Activated CD8-positive, alpha-beta memory T cell treated with anti-CD3 and anti-CD28 coated beads, Interleukin-2, amount 50 U/mL, for 1 hour (primary cell): Measurements from ENCODE around the gene ARID3A.
A peak's percentile ranks its signal among the peaks of the same experiment; 100 is the strongest.
"Not testable (repeated sequence)": the region's sequence is repeated elsewhere in the genome, so short reads cannot be mapped to it uniquely, and the experiment has no call there.

Source experiments
- DNase-seq: peaks from one replicate; pipeline ENCODE4 v3.0.0-alpha.2; 2020; ENCODE audit errors: extremely low read depth

ARID3A gene

GRCh38 chr19:925526-926322 lies at the start of gene ARID3A:
Gene ARID3A (plus strand): TSS chr19:926035. CDS start chr19:929529, 3,494 bp downstream.
- DNase-seq: no peak

- DNase-seq: no peak
These were observed 49.7 kb upstream of the ARID3A start for GRCh38 chr19:876089-876488.

- DNase-seq: no peak
These were observed 49.0 kb upstream of the ARID3A start for GRCh38 chr19:876780-877314.

- not testable (repeated sequence) for DNase-seq
These were observed 47.7 kb upstream of the ARID3A start for GRCh38 chr19:877992-878660.

GRCh38 chr19:878751-879561 lies 46.9 kb upstream of the ARID3A start:
- not testable (repeated sequence) for DNase-seq

- no peak for DNase-seq
These were observed 46.0 kb upstream of the ARID3A start for GRCh38 chr19:879711-880438.

GRCh38 chr19:881385-882071 lies 44.3 kb upstream of the ARID3A start:
- DNase-seq: no peak

- DNase-seq: no peak
These were observed 42.9 kb upstream of the ARID3A start for GRCh38 chr19:882871-883497.

- DNase-seq: no peak
These were observed 42.1 kb upstream of the ARID3A start for GRCh38 chr19:883661-884211.

- DNase-seq: no peak
These were observed 41.2 kb upstream of the ARID3A start for GRCh38 chr19:884420-885211.

- DNase-seq: no peak
These were observed 40.2 kb upstream of the ARID3A start for GRCh38 chr19:885536-886224.

GRCh38 chr19:887072-887471 lies 38.8 kb upstream of the ARID3A start:
- no peak for DNase-seq

GRCh38 chr19:887599-887998 lies 38.2 kb upstream of the ARID3A start:
- no peak for DNase-seq

- DNase-seq: peak; percentile 22
These were observed 37.1 kb upstream of the ARID3A start for GRCh38 chr19:888581-889385.

- DNase-seq: no peak
These were observed 36.1 kb upstream of the ARID3A start for GRCh38 chr19:889662-890295.

GRCh38 chr19:890831-891230 lies 35.0 kb upstream of the ARID3A start:
- DNase-seq: no peak
